ENCODE results near the gene PSMG3. TPM values are rescaled to one million over a fixed set of nuclear protein-coding genes. Genes with fewer than 3 reads are reported as not detected.

Gene PSMG3
- total RNA-seq, 2 experiments from 2014 or later: 33.1 to 33.3 TPM

DNA sequence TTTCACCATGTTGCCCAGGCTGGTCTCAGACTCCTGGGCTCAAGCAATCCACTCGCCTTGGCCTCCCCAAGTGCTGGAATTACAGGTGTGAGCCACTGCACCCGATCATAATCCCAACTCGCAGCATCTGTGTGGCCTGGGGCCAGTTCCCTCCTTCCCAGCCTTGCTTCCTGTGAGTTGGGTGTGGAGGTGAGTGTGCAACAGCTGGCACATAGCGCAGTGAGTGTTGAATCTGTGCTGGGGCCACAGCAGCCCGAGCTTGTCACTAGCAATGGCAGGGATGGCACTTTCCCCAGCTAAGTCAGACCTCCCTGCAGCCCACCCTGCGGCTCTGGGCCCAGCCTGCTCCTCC, 26.0 kb downstream of the PSMG3 start:
- no peak overlapping the region for H3K27ac Mint-ChIP-seq

DNA sequence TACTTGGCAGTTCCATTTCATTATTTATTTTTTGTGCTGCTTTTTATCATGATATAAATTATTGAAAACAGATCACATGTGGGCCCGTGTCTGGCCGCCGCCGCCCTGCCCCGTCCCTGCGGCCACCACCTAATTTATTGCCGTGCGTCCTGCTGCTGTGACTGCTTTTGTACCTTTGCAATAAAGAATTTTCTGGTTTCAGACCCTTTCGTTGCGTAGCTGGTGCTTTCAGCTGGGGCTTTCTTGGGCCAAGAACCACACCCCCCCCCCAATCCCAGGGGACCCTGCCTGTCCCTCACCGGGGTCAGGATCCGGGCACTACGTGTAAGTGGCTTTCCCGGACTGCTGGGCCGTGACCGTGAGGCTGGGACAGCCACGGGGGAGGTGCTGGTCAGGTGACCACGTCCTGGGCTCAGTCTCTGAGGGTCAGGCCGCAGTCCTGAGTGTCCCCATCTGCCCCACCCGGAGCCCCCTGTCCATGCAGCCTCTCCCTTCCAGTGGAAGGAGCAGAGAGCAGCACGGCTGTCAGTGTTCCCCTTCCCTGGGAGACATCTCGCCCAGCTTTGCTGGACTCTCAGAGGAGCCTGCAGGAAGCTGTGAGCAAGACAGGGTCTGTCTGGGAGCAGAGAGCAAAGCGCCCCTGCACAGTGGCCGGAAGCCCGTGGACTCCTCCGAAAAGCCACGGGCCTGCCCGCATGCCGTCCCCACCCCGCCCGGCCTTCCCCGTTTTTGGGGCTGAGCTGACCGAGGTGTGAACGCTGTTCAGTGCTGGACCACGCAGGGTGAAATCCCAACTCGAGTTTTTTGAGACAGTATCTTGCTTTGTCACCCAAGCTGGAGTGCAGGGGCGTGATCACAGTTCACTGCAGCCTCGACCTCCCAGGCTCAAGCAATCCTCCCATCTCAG, 26.7 kb downstream of the PSMG3 start:
- Mint-ChIP-seq H3K27me3 (ENCODE audit: low read depth) (no peaks in the 10 kb centered on the region), H3K27ac (no peak overlapping the region), H3K9me3 (ENCODE audit: insufficient read depth) (no peaks in the 10 kb centered on the region), H3K36me3 (ENCODE audit: low read depth) (peaks cover 7% of the 10 kb centered on the region), H3K4me3 (no peak overlapping the region), H3K4me1 (ENCODE audit: low read depth) (no peaks in the 10 kb centered on the region)
- ChIA-PET CTCF (no interaction called here), POLR2A (interaction anchor here (0.5 kb wide), 1 partner anchor 144 kb away, joined by 4 read pairs; no protein-coding TSS in a partner anchor)
- no peak for DNase-seq
- ATAC-seq: no peak

More for the DNA sequence above, 26.0 kb downstream of the PSMG3 start:
- peaks cover 3% of the 10 kb centered on the region for H3K4me1 Mint-ChIP-seq (ENCODE audit: low read depth)
- H3K27me3 Mint-ChIP-seq (ENCODE audit: low read depth): no peaks in the 10 kb centered on the region
- H3K36me3 Mint-ChIP-seq (ENCODE audit: low read depth): peaks cover 7% of the 10 kb centered on the region
- CTCF ChIA-PET: no interaction called here
- DNase-seq (no peak), ATAC-seq (no peak)
- POLR2A ChIA-PET: interaction anchor here (0.5 kb wide), 1 partner anchor 143 kb away, joined by 4 read pairs; no protein-coding TSS in a partner anchor
- no peaks in the 10 kb centered on the region for H3K9me3 Mint-ChIP-seq (ENCODE audit: insufficient read depth)
- H3K4me3 Mint-ChIP-seq: no peak overlapping the region

DNA sequence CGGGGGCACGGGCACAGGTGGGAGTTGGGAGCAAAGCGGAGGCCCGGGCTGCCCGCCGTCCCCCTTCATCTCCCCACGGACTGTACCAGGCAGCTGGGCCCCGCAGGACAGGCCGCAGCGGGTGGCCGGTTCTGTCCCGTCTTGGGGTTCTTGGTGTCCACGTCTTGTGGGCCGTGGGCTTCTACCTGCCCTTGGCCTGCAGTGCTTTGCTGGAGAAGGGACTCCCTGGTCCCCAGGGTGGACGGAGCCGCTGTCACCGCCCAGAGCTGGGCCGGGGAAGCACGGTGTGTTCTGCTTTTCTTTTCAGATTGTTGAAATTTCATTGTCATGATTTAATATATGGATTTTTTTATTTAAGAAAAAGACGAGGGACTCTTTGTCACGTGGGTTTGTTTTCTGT, 27.5 kb downstream of the PSMG3 start:
- Mint-ChIP-seq H3K36me3 (ENCODE audit: low read depth) (peaks cover 9% of the 10 kb centered on the region), H3K4me1 (ENCODE audit: low read depth) (no peaks in the 10 kb centered on the region), H3K27ac (no peak overlapping the region), H3K9me3 (ENCODE audit: insufficient read depth) (no peaks in the 10 kb centered on the region), H3K27me3 (ENCODE audit: low read depth) (no peaks in the 10 kb centered on the region), H3K4me3 (no peak overlapping the region)
- DNase-seq (no peak), ATAC-seq (no peak)
- ChIA-PET CTCF (no interaction called here), POLR2A (no interaction called here)

DNA sequence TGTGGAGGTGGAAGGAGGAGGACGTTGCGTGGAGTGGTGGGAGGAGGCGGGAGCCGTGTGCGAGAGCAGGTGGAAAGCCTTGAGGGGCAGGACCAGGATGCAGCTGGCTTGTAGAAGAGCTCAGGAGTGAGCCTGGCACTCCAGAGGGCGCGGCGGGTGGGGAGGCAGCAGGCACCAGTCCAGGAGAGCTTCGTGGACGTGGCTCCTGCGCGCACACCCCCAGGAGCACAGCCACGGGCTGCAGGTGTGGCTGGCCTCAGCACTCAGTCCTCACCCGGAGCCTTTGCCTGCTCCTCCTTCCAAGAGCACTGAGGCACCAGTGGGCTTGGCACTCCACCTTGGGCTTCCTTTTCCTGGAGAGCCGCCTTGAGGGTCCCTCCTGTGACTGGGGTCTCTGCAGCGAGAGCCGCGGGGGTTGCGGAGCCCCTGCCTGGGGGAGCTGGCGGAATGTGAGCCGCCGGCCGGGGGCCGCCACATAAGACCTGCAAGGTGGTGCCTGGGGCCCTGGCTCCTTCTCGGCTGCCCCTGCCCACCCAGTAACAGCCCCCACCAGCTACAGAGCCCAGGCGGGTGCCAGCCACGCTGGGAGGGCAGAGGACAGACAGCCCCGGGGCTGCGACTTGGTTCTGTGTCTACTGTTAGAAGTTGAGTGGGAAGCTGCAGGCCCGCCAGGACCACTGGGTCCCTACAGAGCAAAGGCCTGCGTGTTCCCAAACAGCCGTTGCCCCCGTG, 28.2 kb downstream of the PSMG3 start:
- ChIA-PET POLR2A (interaction anchor here (1.2 kb wide), 1 partner anchor 72 kb away, joined by 3 read pairs; no protein-coding TSS in a partner anchor), CTCF (no interaction called here)
- H3K9me3 Mint-ChIP-seq (ENCODE audit: insufficient read depth): no peaks in the 10 kb centered on the region
- no peak overlapping the region for H3K4me3 Mint-ChIP-seq
- H3K27me3 Mint-ChIP-seq (ENCODE audit: low read depth): no peaks in the 10 kb centered on the region
- no peak for DNase-seq
- no peaks in the 10 kb centered on the region for H3K4me1 Mint-ChIP-seq (ENCODE audit: low read depth)
- no peak overlapping the region for H3K27ac Mint-ChIP-seq
- no peak for ATAC-seq
- peaks cover 9% of the 10 kb centered on the region for H3K36me3 Mint-ChIP-seq (ENCODE audit: low read depth)

DNA sequence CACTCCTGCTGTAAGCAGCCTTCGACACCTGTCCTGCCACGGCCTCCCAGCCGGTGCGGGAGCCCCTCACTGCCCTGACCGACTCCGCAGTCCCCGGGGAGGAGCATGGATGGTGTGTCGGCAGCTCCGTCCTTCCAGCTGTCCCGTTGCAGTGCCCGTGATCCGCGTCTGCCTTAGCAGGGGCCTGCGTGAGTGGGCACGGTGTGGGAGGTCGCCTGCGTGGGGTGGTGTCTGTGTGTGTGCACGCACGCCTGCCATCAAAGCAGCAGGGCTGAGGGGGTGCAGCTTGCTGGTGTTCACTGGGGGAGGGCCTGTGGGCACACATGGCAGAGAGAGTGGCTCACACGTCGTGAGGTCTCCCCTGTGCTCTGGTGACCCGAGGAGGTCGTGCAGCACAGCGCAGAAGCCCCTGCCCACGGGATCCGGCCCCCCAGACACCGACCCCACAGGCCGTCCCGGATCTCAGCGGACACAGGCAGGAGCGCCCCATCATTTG, 29.0 kb downstream of the PSMG3 start:
- no peak overlapping the region for H3K4me3 Mint-ChIP-seq
- no peaks in the 10 kb centered on the region for H3K9me3 Mint-ChIP-seq (ENCODE audit: insufficient read depth)
- ChIA-PET POLR2A (interaction anchor here (0.9 to 1.2 kb wide), 2 partner anchors 9 to 72 kb away, joined by 3 read pairs; no protein-coding TSS in a partner anchor), CTCF (no interaction called here)
- H3K27me3 Mint-ChIP-seq (ENCODE audit: low read depth): no peaks in the 10 kb centered on the region
- ATAC-seq: no peak
- no peak overlapping the region for H3K27ac Mint-ChIP-seq
- no peak for DNase-seq
- H3K36me3 Mint-ChIP-seq (ENCODE audit: low read depth): peaks cover 9% of the 10 kb centered on the region
- H3K4me1 Mint-ChIP-seq (ENCODE audit: low read depth): no peaks in the 10 kb centered on the region

DNA sequence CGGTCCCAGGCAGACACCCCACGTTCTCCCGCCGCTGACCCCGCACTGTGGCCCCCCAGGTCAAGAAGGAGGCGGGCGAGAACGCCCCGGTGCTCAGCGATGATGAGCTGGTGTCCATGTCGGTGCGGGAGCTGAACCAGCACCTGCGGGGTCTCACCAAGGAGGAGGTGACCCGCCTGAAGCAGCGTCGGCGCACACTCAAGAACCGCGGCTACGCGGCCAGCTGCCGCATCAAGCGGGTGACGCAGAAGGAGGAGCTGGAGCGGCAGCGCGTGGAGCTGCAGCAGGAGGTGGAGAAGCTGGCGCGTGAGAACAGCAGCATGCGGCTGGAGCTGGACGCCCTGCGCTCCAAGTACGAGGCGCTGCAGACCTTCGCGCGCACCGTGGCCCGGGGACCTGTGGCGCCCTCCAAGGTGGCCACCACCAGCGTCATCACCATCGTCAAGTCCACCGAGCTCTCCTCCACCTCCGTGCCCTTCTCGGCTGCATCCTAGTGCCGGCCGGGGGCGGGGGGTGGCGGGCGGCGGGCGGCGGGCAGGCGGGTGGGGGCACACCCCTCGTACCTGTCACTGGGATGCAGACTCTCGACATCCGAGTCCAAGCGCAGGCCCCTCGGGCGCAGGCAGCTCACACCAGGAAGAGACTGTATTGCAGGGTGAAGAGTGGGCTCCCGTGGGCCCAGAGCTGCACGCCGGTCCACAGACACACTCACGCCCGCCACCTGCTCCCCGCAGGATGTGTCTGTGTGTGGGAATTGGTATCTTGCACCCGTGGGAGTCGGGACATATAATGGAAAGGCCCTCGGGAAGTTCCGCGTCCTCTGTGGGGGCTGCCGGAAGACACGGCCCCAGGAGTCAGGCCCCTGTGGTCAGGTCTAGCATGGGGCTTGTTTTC, 29.7 kb downstream of the PSMG3 start:
- no peak overlapping the region for H3K4me3 Mint-ChIP-seq
- H3K4me1 Mint-ChIP-seq (ENCODE audit: low read depth): no peaks in the 10 kb centered on the region
- POLR2A ChIA-PET: interaction anchor here (0.9 kb wide), 1 partner anchor 10 kb away, joined by 3 read pairs; no protein-coding TSS in a partner anchor
- no peak overlapping the region for H3K27ac Mint-ChIP-seq
- DNase-seq (no peak), ATAC-seq (no peak)
- H3K9me3 Mint-ChIP-seq (ENCODE audit: insufficient read depth): no peaks in the 10 kb centered on the region
- peaks cover 9% of the 10 kb centered on the region for H3K36me3 Mint-ChIP-seq (ENCODE audit: low read depth)
- CTCF ChIA-PET: no interaction called here
- H3K27me3 Mint-ChIP-seq (ENCODE audit: low read depth): no peaks in the 10 kb centered on the region

DNA sequence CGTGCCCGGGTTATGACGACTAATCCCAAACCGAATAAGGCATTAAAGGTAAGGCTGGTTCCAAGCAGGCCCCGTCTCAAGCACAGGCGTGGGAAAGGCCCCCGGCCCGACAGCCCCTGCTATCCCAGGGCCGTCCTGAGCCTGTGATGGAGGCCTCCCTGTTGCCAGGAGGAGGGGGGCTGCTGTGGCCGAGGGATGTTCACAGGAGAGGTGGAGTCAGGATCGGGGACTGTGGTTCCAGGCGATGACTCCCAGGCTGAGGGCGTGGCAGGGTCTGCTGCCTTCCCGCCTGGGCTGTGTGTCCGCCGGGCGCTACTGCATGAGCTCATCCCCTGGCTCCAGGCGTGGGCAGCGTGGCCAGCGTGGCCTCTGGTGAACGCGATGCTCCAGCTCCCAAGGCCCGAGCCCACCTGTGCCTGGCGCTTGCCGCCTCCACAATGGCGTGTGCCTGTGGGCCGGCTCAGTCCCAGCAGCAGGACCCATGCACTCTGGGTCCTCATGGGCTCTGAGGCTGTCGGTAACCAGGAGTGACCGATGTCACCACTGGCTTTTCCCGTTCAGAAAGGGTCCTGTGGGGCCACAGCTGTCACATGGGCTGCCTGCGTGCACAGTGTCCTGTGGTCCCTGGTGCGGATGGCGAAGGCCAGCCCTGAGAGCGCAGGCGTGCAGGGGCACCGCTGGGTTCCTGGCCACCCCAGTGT, 30.5 kb downstream of the PSMG3 start:
- Mint-ChIP-seq H3K4me3 (no peak overlapping the region), H3K27me3 (ENCODE audit: low read depth) (no peaks in the 10 kb centered on the region), H3K36me3 (ENCODE audit: low read depth) (peaks cover 9% of the 10 kb centered on the region), H3K9me3 (ENCODE audit: insufficient read depth) (no peaks in the 10 kb centered on the region), H3K27ac (no peak overlapping the region), H3K4me1 (ENCODE audit: low read depth) (peaks cover 3% of the 10 kb centered on the region)
- ChIA-PET POLR2A (no interaction called here), CTCF (no interaction called here)
- DNase-seq (no peak), ATAC-seq (no peak)

DNA sequence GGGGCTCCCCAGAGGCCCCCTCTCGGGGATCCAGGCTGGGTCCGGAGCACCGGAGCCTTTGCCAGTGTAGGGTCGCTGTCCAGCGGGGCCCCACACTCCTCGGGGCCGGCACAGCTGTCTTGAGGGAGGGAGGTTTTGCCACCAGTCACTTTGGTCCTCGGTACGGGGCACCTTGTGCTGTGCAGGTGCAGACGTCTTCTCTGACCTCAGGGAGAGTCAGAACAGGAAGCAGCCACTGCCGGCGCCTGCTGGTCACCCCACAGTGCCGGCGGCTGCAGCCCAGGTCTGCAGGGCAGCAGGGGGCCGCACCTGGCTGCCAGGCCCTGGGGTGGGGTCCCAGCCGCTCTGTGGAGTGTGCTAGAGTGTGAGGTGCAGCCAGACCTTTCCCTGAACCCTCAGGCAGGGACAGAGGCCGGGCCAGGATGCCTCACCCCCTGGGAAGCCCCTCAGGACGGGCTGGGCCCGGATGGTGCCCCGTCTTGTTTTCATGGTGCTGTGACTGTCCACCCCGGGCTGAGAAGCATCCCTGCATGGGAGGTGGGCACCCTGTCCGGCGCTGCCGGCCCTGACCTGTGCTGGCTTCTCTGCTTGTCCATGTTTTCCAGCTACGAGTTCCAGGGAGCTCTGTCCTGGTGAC, 31.2 kb downstream of the PSMG3 start:
- DNase-seq (no peak), ATAC-seq (no peak)
- ChIA-PET POLR2A (no interaction called here), CTCF (no interaction called here)
- Mint-ChIP-seq H3K4me1 (ENCODE audit: low read depth) (peaks cover 5% of the 10 kb centered on the region), H3K27me3 (ENCODE audit: low read depth) (no peaks in the 10 kb centered on the region), H3K36me3 (ENCODE audit: low read depth) (peaks cover 9% of the 10 kb centered on the region), H3K4me3 (no peak overlapping the region), H3K27ac (no peak overlapping the region), H3K9me3 (ENCODE audit: insufficient read depth) (no peaks in the 10 kb centered on the region)

DNA sequence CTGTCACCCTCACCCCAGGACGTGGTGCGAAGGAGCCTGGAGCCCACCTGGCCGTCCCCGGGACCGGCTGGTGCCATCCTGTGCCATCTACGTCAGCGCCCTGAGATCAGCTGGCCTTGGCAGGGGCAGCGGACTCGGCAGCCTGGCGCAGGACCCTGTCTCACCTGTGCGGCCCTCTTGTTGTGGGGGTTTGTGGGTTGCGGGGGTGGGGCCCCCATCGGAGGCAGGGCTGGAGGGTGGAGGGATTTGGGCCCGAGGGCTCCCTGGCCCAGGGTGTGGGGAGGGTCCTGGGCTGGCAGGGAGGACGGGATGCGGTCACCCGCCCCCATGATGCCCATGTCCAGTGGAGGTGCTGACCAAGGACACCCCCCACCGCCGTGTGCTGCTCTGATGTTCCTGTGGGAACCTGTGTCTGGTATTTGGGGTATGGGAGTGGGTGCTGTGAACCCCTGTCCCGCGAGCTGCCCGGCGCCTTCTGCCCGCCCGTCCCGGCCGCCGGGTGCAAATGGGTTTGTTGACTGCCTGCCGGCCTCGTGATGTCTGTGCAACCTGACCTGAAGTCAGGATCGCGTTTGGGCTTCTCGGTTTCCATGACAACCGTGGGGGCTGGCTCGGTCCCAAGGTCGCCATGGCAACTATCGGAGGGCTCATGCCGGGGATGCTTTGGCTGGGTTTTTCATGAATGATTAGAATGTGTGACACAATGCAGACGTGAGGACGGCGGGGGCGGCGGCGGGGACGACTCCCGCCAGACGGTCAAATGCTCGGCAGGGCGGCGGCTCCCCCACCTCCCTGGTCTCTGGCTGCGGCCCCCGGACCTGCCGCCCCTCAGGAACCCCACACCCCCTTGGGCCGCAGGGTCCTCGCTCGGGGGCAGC, 32.1 kb downstream of the PSMG3 start:
- Mint-ChIP-seq H3K9me3 (ENCODE audit: insufficient read depth) (no peaks in the 10 kb centered on the region), H3K27ac (no peak overlapping the region), H3K4me1 (ENCODE audit: low read depth) (peaks cover 13% of the 10 kb centered on the region), H3K4me3 (no peak overlapping the region), H3K27me3 (ENCODE audit: low read depth) (no peaks in the 10 kb centered on the region), H3K36me3 (ENCODE audit: low read depth) (peaks cover 9% of the 10 kb centered on the region)
- POLR2A ChIA-PET: no interaction called here
- DNase-seq: no peak
- CTCF ChIA-PET: no interaction called here
- ATAC-seq: no peak

DNA sequence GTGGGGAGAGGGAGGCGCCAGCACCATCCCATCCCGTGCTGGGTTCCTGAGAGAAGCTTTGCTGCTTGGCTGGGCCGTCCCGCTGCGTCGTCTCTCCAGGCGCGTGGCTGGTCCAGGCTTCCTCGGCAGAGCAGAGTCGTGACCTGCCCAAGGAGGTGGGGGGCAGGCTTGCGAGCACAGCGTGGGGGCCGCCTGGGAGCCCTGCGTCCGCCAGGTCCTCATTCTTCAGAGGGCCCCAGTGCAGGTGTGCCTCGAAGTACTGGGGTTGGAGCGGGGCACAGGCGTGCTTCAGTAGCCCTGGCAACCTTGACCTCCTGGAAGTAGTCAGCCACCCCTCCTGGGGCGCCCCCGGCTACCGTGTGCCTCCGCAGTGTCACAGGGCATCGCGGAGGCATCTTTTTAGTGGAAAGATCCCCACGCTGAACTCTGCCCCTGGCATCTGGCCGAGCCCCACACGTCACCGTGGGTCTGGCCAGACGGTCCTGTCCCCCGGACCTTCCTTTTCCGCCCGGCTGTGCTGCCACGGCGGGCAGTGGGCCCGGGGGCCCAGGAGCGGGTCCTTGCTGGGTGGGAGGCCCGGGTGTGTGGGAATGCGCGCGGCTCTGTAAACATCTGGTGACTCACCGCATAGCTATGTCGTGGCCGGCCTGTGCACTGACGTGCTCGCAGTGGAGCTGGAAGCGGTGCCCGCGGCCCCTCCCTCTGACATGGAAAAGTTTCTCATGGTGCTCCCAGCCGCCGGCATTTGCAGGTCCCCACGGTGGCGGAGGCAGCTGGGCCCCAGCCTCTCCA, 32.9 kb downstream of the PSMG3 start:
- ATAC-seq (no peak), DNase-seq (no peak)
- peaks cover 22% of the 10 kb centered on the region for H3K4me1 Mint-ChIP-seq (ENCODE audit: low read depth)
- no peaks in the 10 kb centered on the region for H3K27me3 Mint-ChIP-seq (ENCODE audit: low read depth)
- no peak overlapping the region for H3K4me3 Mint-ChIP-seq
- POLR2A ChIA-PET: no interaction called here
- no peak overlapping the region for H3K27ac Mint-ChIP-seq
- CTCF ChIA-PET: no interaction called here
- peaks cover 9% of the 10 kb centered on the region for H3K36me3 Mint-ChIP-seq (ENCODE audit: low read depth)
- no peaks in the 10 kb centered on the region for H3K9me3 Mint-ChIP-seq (ENCODE audit: insufficient read depth)

Measured in activated CD8-positive, alpha-beta T cell treated with anti-CD3 and anti-CD28 coated beads, Interleukin-2, amount 10 ng/mL, durations not matched to agents 7 days and 5 days (primary cell).